ENCODE measurements around the gene ORC3.

DNA sequence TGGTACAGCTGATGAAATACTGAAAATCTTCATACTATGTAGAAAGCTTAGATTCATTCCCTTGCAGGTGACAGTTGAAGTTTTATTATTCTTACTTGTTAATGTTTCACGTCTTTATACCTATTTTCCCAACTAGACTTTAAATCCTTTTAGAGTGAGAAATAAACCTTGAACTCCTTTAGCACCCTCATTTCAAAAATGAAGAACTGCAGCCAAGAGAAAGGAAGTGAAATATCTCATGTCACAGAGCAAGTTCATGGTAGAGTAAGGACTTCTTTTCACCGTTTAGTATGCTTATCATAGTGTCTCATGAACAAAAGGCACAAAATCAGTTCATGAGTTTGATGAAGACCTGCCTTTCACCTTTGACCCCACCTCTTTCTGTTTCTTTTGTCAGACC lies 38.5 kb downstream of the ORC3 start:
- TF ChIP-seq, protein P1, sequence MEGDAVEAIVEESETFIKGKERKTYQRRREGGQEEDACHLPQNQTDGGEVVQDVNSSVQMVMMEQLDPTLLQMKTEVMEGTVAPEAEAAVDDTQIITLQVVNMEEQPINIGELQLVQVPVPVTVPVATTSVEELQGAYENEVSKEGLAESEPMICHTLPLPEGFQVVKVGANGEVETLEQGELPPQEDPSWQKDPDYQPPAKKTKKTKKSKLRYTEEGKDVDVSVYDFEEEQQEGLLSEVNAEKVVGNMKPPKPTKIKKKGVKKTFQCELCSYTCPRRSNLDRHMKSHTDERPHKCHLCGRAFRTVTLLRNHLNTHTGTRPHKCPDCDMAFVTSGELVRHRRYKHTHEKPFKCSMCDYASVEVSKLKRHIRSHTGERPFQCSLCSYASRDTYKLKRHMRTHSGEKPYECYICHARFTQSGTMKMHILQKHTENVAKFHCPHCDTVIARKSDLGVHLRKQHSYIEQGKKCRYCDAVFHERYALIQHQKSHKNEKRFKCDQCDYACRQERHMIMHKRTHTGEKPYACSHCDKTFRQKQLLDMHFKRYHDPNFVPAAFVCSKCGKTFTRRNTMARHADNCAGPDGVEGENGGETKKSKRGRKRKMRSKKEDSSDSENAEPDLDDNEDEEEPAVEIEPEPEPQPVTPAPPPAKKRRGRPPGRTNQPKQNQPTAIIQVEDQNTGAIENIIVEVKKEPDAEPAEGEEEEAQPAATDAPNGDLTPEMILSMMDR (IDR thresholded peaks at IDR 0.05; ENCODE audit: borderline replicate concordance, extremely low read depth, low read length, poor library complexity, severe bottlenecking): no peak
- TF ChIP-seq EZH2 (IDR thresholded peaks at IDR 0.05; ENCODE audit: borderline replicate concordance, low read depth, low read length, severe bottlenecking): no peak

All from DND-41 (cell line).